ENCODE data around the gene MOB3B.
"Not testable (repeated sequence)": the region's sequence is repeated elsewhere in the genome, so short reads cannot be mapped to it uniquely, and the experiment has no call there.

Gene MOB3B

DNA sequence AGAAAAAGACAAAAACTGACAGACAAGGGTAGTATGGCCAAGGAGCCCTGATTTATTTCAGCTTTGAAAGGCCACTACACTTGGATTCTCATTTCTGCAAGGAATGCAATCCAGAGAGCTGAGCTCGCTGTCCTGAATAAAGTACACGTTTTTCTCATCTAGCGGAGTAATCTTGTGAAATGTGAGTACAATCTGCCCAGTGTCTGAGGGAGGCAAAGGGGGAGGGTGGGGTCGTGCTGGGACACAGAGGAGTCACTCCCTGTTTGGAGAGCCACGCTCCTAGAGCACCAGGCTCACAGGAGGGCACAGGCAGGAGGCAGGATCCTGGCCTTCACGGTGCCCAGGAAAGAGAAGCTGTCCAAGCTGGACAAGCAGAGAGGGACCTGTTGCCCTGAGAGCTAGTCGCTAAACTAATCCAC, 56.5 kb downstream of the MOB3B start:
- no peak for DNase-seq

DNA sequence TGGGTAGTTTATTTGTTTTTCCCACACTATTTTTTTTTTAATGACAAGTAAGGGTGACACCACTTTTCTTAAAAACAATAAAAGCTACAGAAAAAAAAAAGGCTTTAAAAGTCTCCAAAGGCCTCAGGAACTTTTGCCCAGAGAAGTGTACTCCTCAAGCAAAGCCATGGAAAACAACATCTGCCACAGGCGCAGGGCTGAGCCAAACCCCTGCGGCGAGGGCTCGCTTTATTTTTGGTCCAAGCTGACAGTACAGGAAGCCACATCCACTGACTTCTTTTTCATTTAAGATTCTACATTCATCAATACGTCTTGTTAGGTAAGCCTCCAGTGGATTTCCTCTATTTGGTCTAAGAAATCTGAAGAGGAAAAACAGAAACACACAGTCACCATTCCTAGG, 57.4 kb downstream of the MOB3B start:
- DNase-seq: no peak

DNA sequence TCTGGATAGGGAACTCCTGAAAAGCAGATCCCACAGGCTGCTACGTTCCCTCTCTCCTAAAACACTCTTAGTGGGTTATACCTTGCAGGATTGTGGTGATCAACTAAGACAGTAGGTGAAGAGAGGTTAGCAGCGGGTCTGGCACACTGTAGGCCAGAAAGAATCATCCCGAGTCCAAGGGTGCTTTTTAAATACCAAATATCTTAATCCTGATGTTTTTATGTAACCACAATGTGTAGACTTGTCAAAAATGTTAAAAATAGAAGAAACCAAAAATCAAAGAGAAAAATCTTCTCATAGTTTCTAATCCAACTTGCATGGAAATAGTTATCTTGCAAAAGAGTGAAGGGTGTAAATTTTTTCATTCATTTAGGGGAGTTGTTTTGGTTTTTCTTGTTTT, 57.8 kb downstream of the MOB3B start:
- DNase-seq: no peak

DNA sequence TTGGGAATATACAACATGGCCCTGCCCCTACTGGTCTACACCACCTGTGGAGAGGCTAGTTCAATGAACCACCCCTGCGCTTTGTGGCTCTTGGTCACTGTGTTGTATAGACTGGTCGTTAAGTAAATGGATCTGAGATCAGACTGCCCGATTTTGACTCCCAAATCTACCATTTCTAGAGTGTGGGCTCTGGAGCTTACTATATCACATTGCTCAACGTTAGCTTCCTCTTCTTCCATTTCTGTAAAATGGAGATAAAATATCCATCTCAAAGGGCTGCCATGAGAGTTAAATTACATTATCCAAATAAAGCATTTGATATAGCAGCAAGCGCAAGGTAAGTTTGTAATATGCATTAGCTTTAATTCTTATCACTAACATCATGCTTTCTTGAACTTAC, 58.2 kb downstream of the MOB3B start:
- no peak for DNase-seq

DNA sequence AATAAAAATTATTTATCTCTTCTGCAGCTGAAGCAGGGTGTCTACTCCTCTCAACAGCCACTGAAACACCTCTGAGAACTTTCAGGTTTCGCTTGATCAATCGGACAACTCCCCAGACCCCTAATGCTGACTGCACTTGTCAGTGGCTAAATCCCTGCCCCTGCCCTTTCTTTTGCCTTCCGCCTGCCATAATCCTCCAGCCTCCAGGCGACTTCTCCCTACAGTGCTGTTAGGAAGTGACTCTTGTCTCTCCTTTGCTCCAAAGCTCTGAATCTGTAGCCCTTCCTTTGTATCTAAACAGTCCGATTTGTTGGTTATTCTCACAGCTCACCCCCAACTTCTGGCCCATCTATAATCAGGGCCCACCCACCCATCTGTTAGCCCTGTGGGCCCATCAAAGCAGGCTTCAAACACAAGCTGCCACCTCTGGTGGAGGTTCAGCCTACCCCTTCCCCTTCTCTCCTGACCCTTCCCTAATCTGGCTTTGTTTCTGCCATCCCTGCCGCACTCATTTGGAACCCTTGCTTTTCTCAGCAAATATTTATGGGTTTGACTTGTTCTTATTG, 59.2 kb downstream of the MOB3B start:
- DNase-seq: no peak

DNA sequence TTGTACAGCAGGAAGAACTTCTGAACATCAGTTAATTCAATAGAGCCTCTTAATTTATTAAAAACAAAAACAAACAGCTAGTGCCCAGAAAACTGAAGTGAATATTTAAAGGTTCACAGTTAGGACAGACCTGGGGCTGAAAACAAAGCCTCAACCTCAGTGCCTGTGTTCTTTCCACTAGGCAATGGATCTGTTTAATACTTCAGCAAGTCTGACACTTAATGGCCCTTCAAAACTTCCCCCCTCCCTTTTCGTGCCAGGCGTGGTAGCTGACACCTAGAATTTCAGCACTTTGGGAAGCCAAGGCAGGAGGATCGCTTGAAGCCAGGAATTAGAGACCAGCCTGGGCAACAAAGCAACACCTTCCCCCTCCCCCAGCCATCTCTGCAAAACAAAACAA, 60.1 kb downstream of the MOB3B start:
- no peak for DNase-seq

DNA sequence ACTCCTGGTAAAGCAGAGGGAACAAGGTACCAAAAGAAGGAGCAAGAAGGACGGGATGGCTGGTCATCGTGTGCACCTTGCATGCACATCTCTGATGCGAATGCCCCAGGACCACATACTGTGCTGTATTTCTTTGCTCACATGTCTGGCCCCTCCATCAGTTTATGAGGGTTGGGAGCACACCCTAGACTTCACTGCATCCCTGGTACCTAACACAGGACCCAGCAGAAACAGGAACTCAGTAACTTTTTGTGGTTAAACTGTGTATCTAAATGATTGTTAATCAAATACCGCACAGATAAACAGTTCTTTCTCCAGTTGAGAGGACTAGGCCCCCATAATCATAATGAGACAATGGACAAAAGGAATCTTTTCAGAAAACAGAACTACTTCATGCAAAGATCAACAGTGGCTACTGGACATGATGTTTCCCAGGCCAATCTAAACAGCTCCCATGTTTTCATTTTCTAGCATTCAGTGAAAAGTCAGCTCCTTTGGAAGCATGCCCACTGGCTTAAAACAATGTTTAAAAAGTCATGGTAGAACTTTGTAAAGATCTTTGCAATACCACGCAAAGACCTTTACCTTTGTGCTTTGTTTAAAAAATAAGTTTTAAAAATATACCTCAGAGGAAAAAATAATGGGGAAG, 61.0 kb downstream of the MOB3B start:
- DNase-seq: no peak

DNA sequence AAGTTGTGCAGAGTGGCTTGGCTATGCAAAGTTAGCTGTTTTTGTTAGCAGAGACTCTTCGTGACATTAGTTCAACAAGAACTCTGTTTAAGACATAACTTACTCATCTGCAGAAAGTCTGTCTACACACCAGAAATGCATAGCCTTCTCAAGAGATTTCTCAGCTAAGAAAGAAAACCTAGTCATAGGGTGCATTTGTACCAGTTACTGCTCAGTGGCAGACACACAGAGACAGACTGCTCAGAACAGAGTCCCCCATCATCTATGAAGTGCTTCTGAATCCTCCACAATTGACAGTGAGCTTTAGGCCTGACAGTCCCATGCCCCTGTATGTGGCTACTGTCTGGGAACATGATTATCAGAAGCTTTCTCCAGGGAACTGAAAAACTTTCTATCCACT, 61.6 kb downstream of the MOB3B start:
- no peak for DNase-seq

DNA sequence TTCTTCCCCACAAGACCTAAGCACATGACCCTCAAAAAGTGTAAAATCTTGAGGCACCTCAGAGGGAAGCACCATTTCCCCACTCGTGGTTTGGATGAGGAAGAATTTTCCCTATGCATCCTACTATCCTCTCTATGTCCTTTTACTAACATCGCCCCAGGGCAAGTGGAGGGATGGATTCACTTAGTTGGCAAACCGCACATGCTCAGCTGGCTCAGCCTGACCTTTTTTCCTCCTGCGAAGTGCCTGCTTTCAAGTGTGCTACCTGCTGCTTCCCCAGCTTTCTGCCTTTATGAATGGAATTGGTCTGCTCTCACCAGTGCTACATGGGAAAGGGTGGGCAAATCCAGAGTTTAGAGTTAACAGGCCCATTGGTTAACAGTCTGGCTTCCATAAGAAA, 62.1 kb downstream of the MOB3B start:
- no peak for DNase-seq

DNA sequence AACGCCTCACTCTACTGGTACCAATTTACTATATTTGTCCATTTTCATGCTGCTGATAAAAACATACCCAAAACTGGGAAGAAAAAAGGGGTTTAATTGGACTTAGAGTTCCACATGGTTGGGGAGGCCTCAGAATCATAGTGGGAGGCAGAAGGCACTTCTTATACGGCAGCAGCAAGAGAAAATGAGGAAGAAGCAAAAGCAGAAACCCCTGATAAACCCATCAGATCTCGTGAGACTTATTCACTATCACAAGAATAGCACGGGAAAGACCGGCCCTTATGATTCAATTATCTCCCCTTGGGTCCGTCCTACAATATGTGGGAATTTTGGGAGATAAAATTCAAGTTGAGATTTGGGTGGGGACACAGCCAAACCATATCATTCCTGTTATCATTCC, 63.1 kb downstream of the MOB3B start:
- not testable (repeated sequence) for DNase-seq

DNA sequence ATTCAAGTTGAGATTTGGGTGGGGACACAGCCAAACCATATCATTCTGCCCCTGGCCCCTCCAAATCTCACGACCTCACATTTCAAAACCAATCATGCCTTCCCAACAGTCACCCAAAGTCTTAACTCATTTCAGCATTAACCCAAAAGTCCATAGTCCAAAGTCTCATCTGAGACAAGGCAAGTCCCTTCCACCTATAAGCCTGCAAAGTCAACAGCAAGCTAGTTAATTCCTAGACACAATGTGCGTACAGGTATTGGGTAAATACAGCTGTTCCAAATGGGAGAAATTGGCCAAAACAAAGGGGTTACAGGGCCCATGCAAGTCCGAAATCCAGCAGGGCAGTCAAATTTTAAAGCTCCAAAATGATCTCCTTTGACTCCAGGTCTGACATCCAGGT, 64.7 kb downstream of the MOB3B start:
- not testable (repeated sequence) for DNase-seq

DNA sequence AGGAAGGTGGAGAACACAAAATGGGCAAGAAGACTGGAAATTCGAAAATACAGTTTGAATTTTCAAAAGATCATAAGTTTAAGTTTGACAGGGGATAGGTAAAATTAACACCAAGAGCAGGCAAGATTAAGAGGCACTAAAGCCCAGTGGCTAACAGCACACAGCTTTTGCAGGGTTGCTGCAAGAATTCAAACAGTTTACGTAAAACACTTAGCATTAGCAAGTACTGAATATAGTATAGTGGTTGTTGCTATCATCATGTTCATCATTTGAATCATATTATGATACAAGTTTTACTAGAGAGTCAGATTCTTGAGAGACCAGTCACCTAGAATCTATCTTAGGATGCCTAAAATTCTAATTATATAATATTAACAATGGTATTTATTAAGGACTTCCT, 66.8 kb downstream of the MOB3B start:
- no peak for DNase-seq

DNA sequence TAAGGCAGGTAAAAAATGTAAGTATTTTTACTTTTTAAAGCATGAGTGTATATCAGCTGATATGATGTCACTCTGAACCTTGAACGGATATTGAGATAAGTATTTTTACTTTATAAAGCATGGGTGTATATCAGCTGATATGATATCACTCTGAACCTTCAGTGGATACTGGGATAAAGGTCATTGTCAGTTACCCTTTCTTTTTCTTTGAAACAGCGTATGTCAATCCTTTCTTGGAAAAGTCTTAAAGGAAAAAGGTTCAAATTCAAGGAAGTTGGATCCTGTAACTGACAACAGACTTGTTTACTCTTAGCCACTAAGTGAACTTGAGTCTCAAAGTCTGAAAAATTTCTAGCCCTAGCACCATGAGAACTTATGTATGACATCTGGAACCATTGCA, 67.2 kb downstream of the MOB3B start:
- DNase-seq: no peak

DNA sequence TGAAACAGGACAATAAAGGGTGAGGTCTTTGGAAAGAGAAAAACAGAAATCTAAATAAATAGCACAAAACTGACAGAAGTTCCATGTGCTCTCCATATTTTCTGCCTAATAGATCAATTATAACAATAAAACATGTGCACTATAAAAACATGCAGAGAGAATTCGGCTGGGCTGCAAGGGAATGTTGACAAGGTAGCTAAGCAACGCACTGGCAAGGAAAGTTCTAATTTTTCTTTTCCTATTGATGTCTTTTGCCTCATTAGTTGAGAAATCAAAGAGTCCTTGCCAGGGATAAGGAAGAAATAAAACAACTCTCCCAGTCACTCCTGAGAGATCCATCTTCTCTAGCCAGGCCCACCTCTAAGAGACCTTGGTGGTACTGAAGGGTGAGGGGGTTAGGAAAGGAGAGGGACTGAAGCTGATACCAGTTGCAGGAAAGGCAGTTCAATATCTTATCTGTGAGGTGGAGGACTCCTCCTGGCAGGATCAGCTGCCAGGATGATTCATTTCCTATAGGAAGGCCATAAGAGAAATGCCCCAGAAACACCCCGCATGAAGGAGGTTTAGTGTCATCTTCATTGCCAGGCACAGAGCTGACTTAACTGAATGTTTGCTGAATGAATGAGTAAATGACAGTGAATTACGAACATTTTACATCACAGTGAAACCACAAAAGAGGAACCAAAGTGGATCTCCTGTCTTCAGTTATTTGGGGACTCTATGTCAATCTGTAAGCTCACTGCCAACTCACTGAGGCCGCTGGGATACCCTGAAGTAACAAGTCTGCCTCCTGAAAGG, 69.2 kb downstream of the MOB3B start:
- peak; percentile 20 for DNase-seq

DNA sequence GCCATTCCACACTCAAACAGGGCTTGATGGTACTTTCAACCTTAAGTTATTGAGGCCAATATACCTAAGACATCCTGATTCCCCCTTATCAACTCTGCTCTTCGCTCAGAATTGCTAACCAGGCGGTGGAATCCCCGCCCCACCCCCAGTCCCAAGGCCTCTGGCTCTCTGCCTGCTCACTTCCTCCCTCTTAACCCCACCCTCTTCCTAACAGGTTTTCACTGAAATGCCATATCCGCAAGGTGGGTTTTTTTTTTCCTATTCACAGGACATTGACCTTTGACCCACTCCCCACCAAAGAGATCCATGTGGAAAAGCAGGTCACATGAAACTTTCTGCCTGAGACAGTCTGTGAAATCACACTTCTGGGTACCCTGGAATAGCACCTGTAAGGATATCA, 72.2 kb downstream of the MOB3B start:
- no peak for DNase-seq

DNA sequence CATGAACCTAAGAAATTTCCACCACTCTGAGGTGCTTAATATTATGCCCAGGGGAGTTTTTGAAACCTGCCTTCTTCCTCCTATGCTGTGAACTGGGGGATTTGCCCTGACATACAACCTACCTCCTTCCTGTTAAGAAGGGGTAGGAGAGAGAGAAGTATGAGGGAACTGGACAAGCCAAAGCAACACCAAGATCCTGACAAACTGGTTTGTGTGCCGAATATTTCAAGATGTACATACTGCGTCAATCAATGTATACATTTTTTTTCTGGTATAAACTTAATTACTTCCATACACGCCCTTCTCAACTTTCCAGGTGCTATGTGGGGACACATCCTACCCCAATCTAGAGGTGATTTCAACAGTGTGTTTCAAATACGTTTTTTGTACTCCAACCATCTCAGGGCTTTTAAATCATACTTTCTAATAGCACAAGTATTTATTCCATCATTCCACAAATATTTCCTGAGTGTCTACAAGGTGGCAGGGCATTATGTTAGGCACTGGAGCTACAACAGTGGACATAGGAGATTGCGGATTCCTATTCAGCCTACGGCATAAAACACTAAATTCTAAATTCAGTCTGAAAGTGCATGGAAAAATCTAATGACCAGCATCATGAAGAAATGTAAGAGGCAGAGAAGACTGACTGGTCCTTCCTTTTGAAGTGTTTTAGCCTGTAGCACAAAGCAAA, 75.6 kb downstream of the MOB3B start:
- no peak for DNase-seq

DNA sequence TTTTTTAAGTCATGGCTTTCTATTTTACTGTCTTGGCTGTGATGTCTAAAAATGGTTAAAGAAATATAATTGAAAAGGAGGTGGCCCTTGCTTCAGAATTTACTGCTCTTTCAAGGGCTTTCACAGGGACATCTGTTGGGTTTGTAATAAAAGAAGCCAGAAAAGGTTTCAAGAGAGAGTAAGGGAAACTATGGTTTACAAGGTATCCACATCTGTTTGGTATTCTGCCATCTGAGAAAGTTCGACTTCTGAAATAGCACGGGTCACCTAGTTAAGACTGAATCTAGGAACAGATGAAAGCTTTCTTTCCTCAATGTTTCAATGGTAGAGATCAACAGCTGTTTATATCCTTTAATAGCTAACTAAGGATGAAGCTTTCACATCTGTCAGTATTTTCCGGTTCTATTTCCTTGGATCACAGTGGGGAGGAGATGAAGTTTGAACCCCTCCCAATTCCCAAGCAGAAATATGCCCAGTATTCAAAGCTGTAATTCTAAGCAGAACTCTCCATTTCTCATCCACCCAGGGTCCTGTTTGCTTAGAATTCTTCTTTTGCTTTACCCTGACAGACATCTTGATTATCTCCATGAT, 78.3 kb downstream of the MOB3B start:
- no peak for DNase-seq

DNA sequence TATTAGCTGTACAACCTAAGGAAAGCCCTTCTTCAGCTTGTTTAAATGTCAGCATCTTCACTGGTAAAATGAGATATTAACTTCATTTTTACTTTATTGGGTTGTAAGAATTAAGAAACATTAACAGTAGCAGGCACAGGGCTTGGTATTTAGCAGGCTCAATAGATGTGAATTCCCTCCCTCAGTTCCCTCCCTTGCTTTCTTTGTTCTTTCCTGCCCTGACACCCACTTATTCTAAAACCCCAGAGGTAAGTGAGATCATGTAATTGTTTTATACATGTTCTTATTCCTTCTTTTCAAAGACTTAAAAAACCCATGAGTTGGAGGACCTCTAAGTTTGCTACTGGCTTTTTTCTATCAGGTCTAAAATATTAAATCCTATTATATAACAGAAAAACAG, 78.9 kb downstream of the MOB3B start:
- no peak for DNase-seq

DNA sequence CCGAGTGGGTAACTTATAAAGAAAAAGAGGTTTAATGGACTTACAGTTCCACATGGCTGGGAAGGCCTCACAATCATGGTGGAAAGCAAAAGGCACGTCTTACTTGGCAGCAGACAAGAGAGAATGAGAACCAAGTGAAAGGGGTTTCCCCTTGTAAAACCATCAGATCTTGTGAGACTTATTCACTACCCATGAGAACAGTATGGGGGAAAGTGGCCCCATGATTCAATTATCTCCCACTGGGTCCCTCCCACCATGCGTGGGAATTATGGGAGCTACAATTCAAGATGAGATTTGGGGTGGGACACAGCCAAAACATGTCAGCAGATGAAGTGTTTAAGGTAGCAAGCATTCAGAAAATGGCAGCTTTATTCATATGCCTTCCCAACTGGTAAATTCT, 81.3 kb downstream of the MOB3B start:
- not testable (repeated sequence) for DNase-seq

DNA sequence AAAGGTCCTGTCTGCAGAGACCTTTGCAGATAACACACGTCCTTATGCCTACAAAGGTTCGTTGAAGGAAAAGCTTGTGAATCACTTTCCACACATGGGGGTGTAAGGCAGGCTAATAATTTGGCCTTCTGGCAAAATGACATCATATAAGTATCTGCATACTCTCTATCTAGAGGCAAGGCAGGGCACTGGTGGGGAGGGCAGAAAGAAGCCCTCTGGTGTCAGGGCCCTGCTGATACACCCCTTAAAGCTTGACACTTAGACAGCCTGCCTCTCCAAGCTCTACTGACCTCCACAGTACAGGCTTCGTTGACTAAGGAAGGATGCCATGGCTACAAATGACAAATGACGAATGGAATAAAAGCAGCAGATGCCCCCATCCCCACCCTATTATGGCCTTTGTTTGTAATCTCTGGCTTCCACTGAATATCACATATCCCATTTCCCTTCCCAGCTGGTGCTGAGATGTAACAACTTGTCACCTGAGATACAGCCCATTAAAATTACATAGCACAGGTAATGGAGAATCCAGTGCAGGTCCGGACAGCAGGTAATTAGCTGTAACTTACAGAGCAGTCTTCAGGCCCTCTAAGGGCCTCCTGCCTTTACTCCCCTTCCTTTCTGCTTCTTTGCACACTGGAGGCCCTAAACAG, 82.5 kb downstream of the MOB3B start:
- DNase-seq: no peak

DNA sequence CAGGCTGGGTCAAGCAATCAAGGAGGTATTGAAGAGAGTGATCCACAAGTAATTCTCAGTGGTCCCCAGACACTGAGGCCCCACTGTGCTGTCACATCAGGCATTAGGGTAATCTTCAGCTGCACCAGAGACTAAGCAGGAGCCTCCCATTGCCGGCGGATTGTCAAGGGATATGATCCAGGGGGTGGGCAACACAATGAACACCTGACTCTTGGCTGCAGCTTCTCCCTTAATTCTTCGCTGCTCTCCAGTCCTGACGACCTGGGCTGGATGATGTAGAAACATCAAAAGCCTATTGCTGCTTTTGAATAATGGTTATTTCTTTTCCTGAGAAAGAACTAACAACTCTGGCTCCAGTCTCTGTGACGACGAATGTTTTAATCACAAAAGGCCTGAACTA, 83.9 kb downstream of the MOB3B start:
- DNase-seq: no peak

DNA sequence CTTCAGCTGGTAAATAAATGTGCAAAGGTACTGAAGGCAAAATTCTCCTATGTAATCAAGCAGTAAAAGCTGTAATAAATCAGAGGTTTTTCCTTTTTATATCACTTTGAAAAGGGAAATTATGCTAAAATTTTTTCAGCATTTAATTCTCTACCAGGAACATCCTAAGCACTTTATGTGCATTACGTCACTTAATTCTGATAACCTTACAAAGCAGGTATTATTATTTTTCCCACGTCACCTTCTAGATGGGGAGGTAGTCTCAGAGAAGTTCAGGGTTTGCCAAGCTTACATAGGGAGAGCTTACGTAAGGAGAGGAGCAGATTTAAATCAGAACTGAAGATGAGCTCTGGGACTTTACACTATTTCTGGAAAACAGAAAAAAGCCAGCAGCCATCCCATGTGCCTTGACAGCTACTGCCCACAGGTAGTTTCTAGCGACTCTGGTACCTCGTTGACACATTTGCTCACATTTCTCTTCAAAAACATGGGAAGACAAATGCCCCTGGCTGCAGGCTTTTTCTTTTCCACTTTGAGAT, 84.5 kb downstream of the MOB3B start:
- no peak for DNase-seq

DNA sequence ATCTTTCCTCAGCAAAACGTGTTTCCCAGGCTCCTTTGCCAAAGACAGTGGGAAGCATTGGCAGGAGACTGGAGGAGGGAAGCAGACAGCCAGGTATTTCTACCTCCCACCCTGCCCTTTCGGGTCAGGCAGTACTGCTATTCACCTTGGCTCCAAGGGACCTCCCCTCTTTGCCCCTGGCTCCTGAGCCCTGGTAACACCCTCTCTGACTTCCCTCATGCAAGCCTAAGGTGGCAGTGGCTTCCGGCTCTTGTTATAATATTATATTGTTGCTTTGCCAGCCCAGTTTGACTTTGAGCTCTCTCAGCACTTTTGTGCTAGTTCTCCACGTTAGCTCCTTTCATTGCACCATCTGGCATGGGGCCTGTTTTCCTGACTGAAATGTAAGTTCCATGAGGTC, 87.2 kb downstream of the MOB3B start:
- no peak for DNase-seq

All from KG1 (cell line).